SH-SY5Y (cell line): ENCODE measurements around the gene RPA1.

Experiments used
- GATA2 ChIP-seq: IDR thresholded peaks from 2 replicates; pipeline ENCODE4 v1.6.1; 2011; ENCODE audit warnings: mild to moderate bottlenecking, low read depth, low read length
- GATA3 ChIP-seq: IDR thresholded peaks from 2 replicates; pipeline ENCODE4 v1.6.1; 2011; ENCODE audit warnings: low read depth, mild to moderate bottlenecking, low read length, moderate library complexity

The RPA1 gene

GRCh38 chr17:1946021-1946932 is 116.5 kb downstream of the RPA1 start:
- TF ChIP-seq GATA2 = no peak
- no peak for TF ChIP-seq GATA3

GRCh38 chr17:1947229-1947742 is 117.5 kb downstream of the RPA1 start:
- no peak for TF ChIP-seq GATA3
- no peak for TF ChIP-seq GATA2

- no peak for TF ChIP-seq GATA2
- TF ChIP-seq GATA3 = no peak
These were observed 118.1 kb downstream of the RPA1 start for GRCh38 chr17:1947743-1948516.

GRCh38 chr17:1948517-1948825 is 118.7 kb downstream of the RPA1 start:
- TF ChIP-seq GATA3 (no peak), GATA2 (no peak)
